IMR-90 (cell line): ENCODE data around the gene LRP5. TPM values are rescaled to one million over a fixed set of nuclear protein-coding genes. Genes with fewer than 3 reads are reported as not detected.

ENCODE experiments used
- ATAC-seq: fragments of 200-7000 bp; cut with Tn5 transposase; 2 replicates; pipeline ENCODE4 v1.9.1; 2020; ENCODE audit warnings: low read depth, mild to moderate bottlenecking, moderate library complexity
- BruUV-seq: library from RNA; stranded (reverse); fragments of 400-500 nt; replicated peaks from 2 replicates; lab custom pipeline; 2021; lab: Mats Ljungman, UMichigan
- CTCF ChIA-PET: fragments of 300-600 bp; formaldehyde crosslinking; extraction: SDS; loops from one replicate; lab custom pipeline; 2021; ENCODE audit warnings: antibody characterized with exemption; lab: Yijun Ruan, JAX
- POLR2A ChIA-PET: fragments of 300-600 bp; sonication (Branson Sonifier 250); formaldehyde crosslinking; loops from one replicate; lab custom pipeline; 2022; ENCODE audit warnings: antibody characterized with exemption; ENCODE audit not compliant: unreplicated experiment; lab: Charles Lee
- DNase-seq: peaks from one replicate; pipeline ENCODE4 v3.0.0; 2013
- H2AFZ ChIP-seq: replicated peaks from 2 replicates; pipeline ENCODE3; 2013; ENCODE audit warnings: low read length, mild to moderate bottlenecking; ENCODE audit not compliant: poor library complexity
- H2AK5ac ChIP-seq: 2 replicates; pipeline ENCODE4 v1.6.1; 2013; ENCODE audit warnings: low read depth, low read length, inconsistent platforms
- H2AK9ac ChIP-seq: replicated peaks from 2 replicates; pipeline ENCODE3; 2013; ENCODE audit warnings: mild to moderate bottlenecking, low read depth, low read length, moderate library complexity; ENCODE audit not compliant: poor library complexity
- H2BK120ac ChIP-seq: 2 replicates; pipeline ENCODE4 v1.6.1; 2013; ENCODE audit warnings: low read depth, low read length, inconsistent platforms
- H2BK15ac ChIP-seq: 3 replicates; pipeline ENCODE4 v1.6.1; 2013; ENCODE audit warnings: low read depth, low read length, inconsistent platforms
- H2BK20ac ChIP-seq: 2 replicates; pipeline ENCODE4 v1.6.1; 2013; ENCODE audit warnings: low read depth, mild to moderate bottlenecking, inconsistent platforms, low read length, moderate library complexity
- H2BK5ac ChIP-seq: 2 replicates; pipeline ENCODE4 v1.6.1; 2013; ENCODE audit warnings: mild to moderate bottlenecking, low read depth, low read length, inconsistent platforms; ENCODE audit not compliant: poor library complexity, severe bottlenecking
- H3K14ac ChIP-seq: replicated peaks from 2 replicates; pipeline ENCODE4 v1.6.1; 2013; ENCODE audit warnings: low read depth, low read length, inconsistent platforms
- H3K18ac ChIP-seq: 2 replicates; pipeline ENCODE4 v1.6.1; 2013; ENCODE audit warnings: low read depth, low read length, control low read depth
- H3K23ac ChIP-seq: 2 replicates; pipeline ENCODE4 v1.6.1; 2013; ENCODE audit warnings: low read depth, low read length, inconsistent platforms
- H3K27ac ChIP-seq: 2 replicates; pipeline ENCODE4 v1.5.1; 2013; ENCODE audit warnings: mild to moderate bottlenecking, control low read depth, low read length; ENCODE audit not compliant: insufficient read depth
- H3K27me3 ChIP-seq: 2 replicates; pipeline ENCODE4 v1.6.1; 2013; ENCODE audit warnings: low read length; ENCODE audit not compliant: control insufficient read depth, insufficient read depth
- H3K36me3 ChIP-seq: 2 replicates; pipeline ENCODE4 v1.6.1; 2013; ENCODE audit warnings: low read length, mixed read lengths; ENCODE audit not compliant: control insufficient read depth, insufficient read depth
- H3K4ac ChIP-seq: 2 replicates; pipeline ENCODE4 v1.6.1; 2013; ENCODE audit warnings: low read depth, low read length, inconsistent platforms
- H3K4me1 ChIP-seq: 2 replicates; pipeline ENCODE4 v1.6.1; 2013; ENCODE audit warnings: low read length, mixed read lengths; ENCODE audit not compliant: control insufficient read depth, insufficient read depth
- H3K4me2 ChIP-seq: 2 replicates; pipeline ENCODE4 v1.6.1; 2013; ENCODE audit warnings: low read depth, mild to moderate bottlenecking, control low read depth, low read length, moderate library complexity
- H3K4me3 ChIP-seq: 2 replicates; pipeline ENCODE4 v1.5.1; 2013; ENCODE audit warnings: low read depth, mild to moderate bottlenecking, control low read depth, low read length, moderate library complexity; ENCODE audit not compliant: insufficient read depth
- H3K56ac ChIP-seq: 2 replicates; pipeline ENCODE4 v1.6.1; 2013; ENCODE audit warnings: low read length, inconsistent platforms; ENCODE audit not compliant: insufficient read depth; ENCODE audit errors: extremely low read depth
- H3K79me1 ChIP-seq, 2 experiments: 2 replicates each; pipeline ENCODE4 v1.6.1; 2013; ENCODE audit warnings: low read length in 2 of 2, inconsistent platforms in 1 of 2, low read depth in 1 of 2
- H3K9ac ChIP-seq: 2 replicates; pipeline ENCODE4 v1.6.1; 2013; ENCODE audit warnings: low read depth, low read length, control low read depth
- H3K9me1 ChIP-seq: 2 replicates; pipeline ENCODE4 v1.6.1; 2013; ENCODE audit warnings: low read length, inconsistent platforms; ENCODE audit not compliant: insufficient read depth
- H3K9me3 ChIP-seq: 2 replicates; pipeline ENCODE4 v1.6.1; 2013; ENCODE audit warnings: low read length; ENCODE audit not compliant: control insufficient read depth, insufficient read depth
- H4K20me1 ChIP-seq: 2 replicates; pipeline ENCODE4 v1.6.1; 2013; ENCODE audit warnings: low read length, inconsistent platforms; ENCODE audit not compliant: insufficient read depth
- H4K5ac ChIP-seq: 2 replicates; pipeline ENCODE4 v1.6.1; 2013; ENCODE audit warnings: mild to moderate bottlenecking, low read depth, low read length, control low read depth
- H4K8ac ChIP-seq, 2 experiments: 2 replicates each; pipeline ENCODE4 v1.6.1; 2013; ENCODE audit warnings: low read depth in 2 of 2, low read length in 2 of 2, control low read depth in 1 of 2, inconsistent platforms in 1 of 2
- H4K91ac ChIP-seq: 2 replicates; pipeline ENCODE4 v1.6.1; 2013; ENCODE audit warnings: low read depth, low read length, inconsistent platforms; ENCODE audit not compliant: insufficient read depth
- BHLHE40 ChIP-seq: fragments of 150-350 bp; IDR thresholded peaks from 2 replicates; pipeline ENCODE4 v1.6.1; 2016; ENCODE audit warnings: mild to moderate bottlenecking, low read depth, low read length
- CEBPB ChIP-seq: IDR thresholded peaks from 2 replicates; pipeline ENCODE4 v1.6.1; 2012; ENCODE audit warnings: low read depth, low read length, improper control_type of control experiment
- CHD1 ChIP-seq: IDR thresholded peaks from 2 replicates; pipeline ENCODE4 v1.6.1; 2012; ENCODE audit warnings: low read depth, low read length, improper control_type of control experiment
- FOS ChIP-seq: fragments of 150-350 bp; IDR thresholded peaks from 2 replicates; pipeline ENCODE4 v1.6.1; 2016; ENCODE audit warnings: low read depth, low read length
- MAFK ChIP-seq: IDR thresholded peaks from 2 replicates; pipeline ENCODE4 v1.6.1; 2012; ENCODE audit warnings: low read depth, low read length, improper control_type of control experiment
- MAZ ChIP-seq: IDR thresholded peaks from 2 replicates; pipeline ENCODE4 v1.6.1; 2012; ENCODE audit warnings: low read depth, mild to moderate bottlenecking, low read length, improper control_type of control experiment, moderate library complexity, borderline replicate concordance
- MXI1 ChIP-seq: IDR thresholded peaks from 2 replicates; pipeline ENCODE4 v1.6.1; 2012; ENCODE audit warnings: low read depth, mild to moderate bottlenecking, low read length, moderate library complexity, borderline replicate concordance
- NFE2L2 ChIP-seq: fragments of 150-350 bp; IDR thresholded peaks from 2 replicates; pipeline ENCODE4 v1.6.1; 2016; ENCODE audit warnings: low read depth, mild to moderate bottlenecking, low read length
- POLR2A ChIP-seq: IDR thresholded peaks from 2 replicates; pipeline ENCODE4 v1.6.1; 2012; ENCODE audit warnings: mild to moderate bottlenecking, low read depth, low read length
- RAD21 ChIP-seq: IDR thresholded peaks from 2 replicates; pipeline ENCODE4 v1.6.1; 2012; ENCODE audit warnings: low read length, improper control_type of control experiment
- RCOR1 ChIP-seq: IDR thresholded peaks from 2 replicates; pipeline ENCODE4 v1.6.1; 2012; ENCODE audit warnings: mild to moderate bottlenecking, low read length, improper control_type of control experiment; ENCODE audit not compliant: insufficient replicate concordance
- RFX5 ChIP-seq: IDR thresholded peaks from 2 replicates; pipeline ENCODE4 v1.8.0; 2012; ENCODE audit warnings: low read depth, mild to moderate bottlenecking, low read length, moderate library complexity
- USF2 ChIP-seq: fragments of 150-350 bp; IDR thresholded peaks from 2 replicates; pipeline ENCODE4 v1.6.1; 2017; ENCODE audit warnings: mild to moderate bottlenecking, antibody characterized with exemption, low read length, low read depth
- WGBS, 2 experiments: methylation state at CpG; one replicate each; pipeline versions ENCODE4 v1.1.5 to v1.1.7; 2013; ENCODE audit warnings: missing lambda C conversion rate in 2 of 2; ENCODE audit not compliant: insufficient read length in 1 of 2; ENCODE audit errors: extremely low coverage in 2 of 2; 5-methylcytosine and 5-hydroxymethylcytosine counted together
- dilution Hi-C: fragments of 300-500 bp; cut with HindIII; formaldehyde crosslinking; loops from one replicate; pipeline ENCODE4 v1.14.3; 2018; ENCODE audit warnings: low sequenced_read_pairs; ENCODE audit not compliant: unreplicated experiment
- in situ Hi-C: fragments of 300-500 bp; cut with MboI; formaldehyde crosslinking; loops from 3 replicates; pipeline ENCODE4 v1.14.3; 2019; ENCODE audit warnings: low sequenced_read_pairs, inconsistent platforms, mixed read lengths
- intact Hi-C: fragments of 100-400 bp; cut with micrococcal nuclease; formaldehyde crosslinking; loops from 2 replicates; pipeline ENCODE4 v1.10.0; 2022
- polyA plus RNA-seq, 3 experiments: library from polyadenylated mRNA; depleted of rRNA; stranded (reverse); fragments of >200 nt; gene quantifications; 2 replicates each; pipeline ENCODE4 v1.2.3, GENCODE V29; 2012; ENCODE audit warnings: low replicate concordance in 1 of 3
- total RNA-seq: library from RNA; depleted of rRNA; stranded (reverse); fragments of >200 nt; gene quantifications from 2 replicates; pipeline ENCODE4 v1.2.3, GENCODE V29; 2012
- TF ChIP-seq, protein P1 (sequence below): fragments of 150-350 bp; IDR thresholded peaks from 2 replicates; pipeline ENCODE4 v1.6.1; 2016; ENCODE audit warnings: low read depth, mild to moderate bottlenecking, low read length, moderate library complexity, borderline replicate concordance

The LRP5 gene
- total and polyA plus RNA-seq, 2 of the 4 experiments (the other 2 are of a cell fraction), result 10.4 to 15.0 TPM

DNA sequence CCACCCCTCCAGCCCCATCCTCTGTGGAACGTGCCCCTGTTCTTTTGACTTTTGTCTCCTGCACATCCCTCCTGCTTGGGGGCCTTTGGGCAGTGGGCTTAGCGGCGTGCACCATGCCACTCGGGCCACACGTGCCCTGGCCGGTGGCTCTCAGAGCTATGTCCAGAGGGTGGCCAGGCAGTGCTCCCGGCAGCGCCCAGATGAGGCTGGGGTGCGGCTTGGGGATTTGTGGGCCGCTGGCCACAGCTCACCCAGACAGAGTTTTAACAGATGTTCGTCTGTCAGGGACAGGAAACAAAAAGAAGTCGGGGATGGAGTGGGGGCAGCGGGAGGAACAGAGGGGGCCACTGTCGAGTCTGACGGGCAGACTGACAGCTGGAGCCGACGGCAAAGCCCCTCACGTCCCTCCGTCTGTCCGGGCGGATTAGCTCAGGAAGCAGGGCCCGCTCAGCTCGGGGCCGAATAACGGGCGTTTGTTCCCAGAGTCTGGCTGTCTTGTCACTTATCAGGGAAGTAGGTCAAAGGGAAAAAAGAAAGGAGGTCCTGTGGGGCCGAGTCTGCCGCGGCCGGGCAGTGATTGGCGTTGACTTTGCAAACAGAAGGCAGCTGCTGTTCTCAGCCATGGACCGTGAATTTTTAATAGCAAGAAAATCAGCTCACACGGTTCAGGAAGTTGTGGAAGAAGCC is 61.6 kb downstream of the LRP5 start:
- peak overlapping the region; percentile 66; the same call in 1 of the 2 replicates for H2BK20ac ChIP-seq
- TF ChIP-seq RCOR1, result no peak
- no peak for TF ChIP-seq FOS
- TF ChIP-seq MAFK, result no peak
- TF ChIP-seq POLR2A, result no peak
- no peak for TF ChIP-seq RAD21
- no peak for TF ChIP-seq NFE2L2
- no peak for TF ChIP-seq CHD1
- TF ChIP-seq, protein P1, sequence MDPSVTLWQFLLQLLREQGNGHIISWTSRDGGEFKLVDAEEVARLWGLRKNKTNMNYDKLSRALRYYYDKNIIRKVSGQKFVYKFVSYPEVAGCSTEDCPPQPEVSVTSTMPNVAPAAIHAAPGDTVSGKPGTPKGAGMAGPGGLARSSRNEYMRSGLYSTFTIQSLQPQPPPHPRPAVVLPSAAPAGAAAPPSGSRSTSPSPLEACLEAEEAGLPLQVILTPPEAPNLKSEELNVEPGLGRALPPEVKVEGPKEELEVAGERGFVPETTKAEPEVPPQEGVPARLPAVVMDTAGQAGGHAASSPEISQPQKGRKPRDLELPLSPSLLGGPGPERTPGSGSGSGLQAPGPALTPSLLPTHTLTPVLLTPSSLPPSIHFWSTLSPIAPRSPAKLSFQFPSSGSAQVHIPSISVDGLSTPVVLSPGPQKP, result no peak
- no peak for TF ChIP-seq CEBPB
- no peak for TF ChIP-seq BHLHE40
- no peak for TF ChIP-seq USF2
- TF ChIP-seq MAZ, result no peak
- TF ChIP-seq RFX5, result no peak
- no peak for TF ChIP-seq MXI1

More for the DNA sequence above, 61.6 kb downstream of the LRP5 start:
- in situ Hi-C loops (no loop called here), intact Hi-C loops (no loop called here), dilution Hi-C loops (no loop called here)
- no peak overlapping the region for H3K56ac ChIP-seq
- H3K9ac ChIP-seq, result no peak overlapping the region; the same call in 1 of the 2 replicates
- H3K27ac ChIP-seq, result peak overlapping the region; percentile 85; the same call in 1 of the 2 replicates
- no peak overlapping the region for H3K4me3 ChIP-seq
- H4K5ac ChIP-seq, result peak overlapping the region; percentile 78; the same call in 1 of the 2 replicates
- peak overlapping the region; percentile 73 for H2BK120ac ChIP-seq
- H3K9me3 ChIP-seq, result no peaks in the 10 kb centered on the region
- H3K4ac ChIP-seq, result peak overlapping the region; percentile 87
- H2AFZ ChIP-seq, result peak overlapping the region; percentile 36
- peak overlapping the region in 1 of 2 experiments; percentile 87; a peak in 2 of 4 replicates for H4K8ac ChIP-seq
- 0 out of 2 replicates have a peak, but pooled peaks cover 3% of the 10 kb centered on the region for H3K9me1 ChIP-seq
- H3K18ac ChIP-seq, result peak overlapping the region; percentile 75
- BruUV-seq, result no TSS peak
- H2BK5ac ChIP-seq, result no peak overlapping the region
- peak overlapping the region; percentile 35; the same call in 1 of the 2 replicates for H3K23ac ChIP-seq
- H2BK15ac ChIP-seq, result no peak overlapping the region
- H2AK9ac ChIP-seq, result peak overlapping the region; percentile 81
- 27% methylated on average over 10 of the region's 33 CpGs; no CpG with 5 or more reads in 1 of the 2 experiments for WGBS, 2 experiments
- H3K4me1 ChIP-seq, result peaks cover 16% of the 10 kb centered on the region
- H3K79me1 ChIP-seq, result peaks cover 2 to 8% of the 10 kb centered on the region in 2 experiments; a peak in 2 of 4 replicates
- H4K91ac ChIP-seq, result peak overlapping the region; percentile 58; the same call in 1 of the 2 replicates
- peaks cover 14% of the 10 kb centered on the region; the same call in 1 of the 2 replicates for H3K36me3 ChIP-seq
- H3K14ac ChIP-seq, result peak overlapping the region; percentile 87
- H3K27me3 ChIP-seq, result no peaks in the 10 kb centered on the region
- ChIA-PET CTCF (interaction anchor here (0.6 to 1.0 kb wide), 3 partner anchors 60 to 1600 kb away, joined by 3 read pairs; no protein-coding TSS in a partner anchor), POLR2A (no interaction called here)
- H2AK5ac ChIP-seq, result peak overlapping the region; percentile 74; the same call in 1 of the 2 replicates
- ATAC-seq (peak; percentile 60), DNase-seq (peak; percentile 15)
- H4K20me1 ChIP-seq, result peaks cover 18% of the 10 kb centered on the region
- H3K4me2 ChIP-seq, result peak overlapping the region; percentile 60; the same call in 1 of the 2 replicates
